Muscle layer of duodenum (tissue), 2 donors: ENCODE results near the gene HOXA11.

ENCODE experiments used
- H3K27ac ChIP-seq: one replicate; pipeline ENCODE4 v1.7.0; 2013; ENCODE audit warnings: mild to moderate bottlenecking, low read length
- H3K27me3 ChIP-seq: one replicate; pipeline ENCODE4 v1.7.0; 2013; ENCODE audit warnings: low read depth, mild to moderate bottlenecking, control low read depth, low read length
- H3K36me3 ChIP-seq, 2 donors: one replicate each; pipeline ENCODE4 v1.7.0; 2013; ENCODE audit warnings: low read length in 2 of 2, control low read depth in 1 of 2, mild to moderate bottlenecking in 1 of 2; ENCODE audit not compliant: insufficient read depth in 2 of 2, control insufficient read depth in 1 of 2
- H3K4me1 ChIP-seq, 2 donors: one replicate each; pipeline ENCODE4 v1.7.0; 2013; ENCODE audit warnings: low read length in 2 of 2, mild to moderate bottlenecking in 2 of 2, control low read depth in 1 of 2, moderate library complexity in 1 of 2; ENCODE audit not compliant: insufficient read depth in 2 of 2, control insufficient read depth in 1 of 2
- H3K4me3 ChIP-seq, 2 donors: one replicate each; pipeline ENCODE4 v1.7.0; 2013; ENCODE audit warnings: low read length in 2 of 2, low read depth in 1 of 2, mild to moderate bottlenecking in 1 of 2
- H3K9me3 ChIP-seq, 2 donors: one replicate each; pipeline ENCODE4 v1.7.0; 2013; ENCODE audit warnings: low read length in 2 of 2, control low read depth in 1 of 2, mild to moderate bottlenecking in 1 of 2; ENCODE audit not compliant: control insufficient read depth in 1 of 2
- donor health status: healthy.

Gene HOXA11

GRCh38 chr7:27182285-27182841, 2.7 kb downstream of the HOXA11 start:
- Histone ChIP-seq H3K9me3 (peaks cover 0 to 8% of the 10 kb centered on the region in 2 donors), H3K4me3 (no peak overlapping the region), H3K27me3 (peaks cover 93% of the 10 kb centered on the region), H3K4me1 (peaks cover 4 to 36% of the 10 kb centered on the region in 2 donors), H3K27ac (no peak overlapping the region), H3K36me3 (no peaks in the 10 kb centered on the region)

- Histone ChIP-seq H3K36me3 (no peaks in the 10 kb centered on the region), H3K27ac (no peak overlapping the region), H3K4me1 (peaks cover 4 to 36% of the 10 kb centered on the region in 2 donors), H3K4me3 (no peak overlapping the region), H3K9me3 (peaks cover 0 to 5% of the 10 kb centered on the region in 2 donors), H3K27me3 (peaks cover 92% of the 10 kb centered on the region)
These were observed 3.2 kb downstream of the HOXA11 start for GRCh38 chr7:27181795-27182275.

DNA sequence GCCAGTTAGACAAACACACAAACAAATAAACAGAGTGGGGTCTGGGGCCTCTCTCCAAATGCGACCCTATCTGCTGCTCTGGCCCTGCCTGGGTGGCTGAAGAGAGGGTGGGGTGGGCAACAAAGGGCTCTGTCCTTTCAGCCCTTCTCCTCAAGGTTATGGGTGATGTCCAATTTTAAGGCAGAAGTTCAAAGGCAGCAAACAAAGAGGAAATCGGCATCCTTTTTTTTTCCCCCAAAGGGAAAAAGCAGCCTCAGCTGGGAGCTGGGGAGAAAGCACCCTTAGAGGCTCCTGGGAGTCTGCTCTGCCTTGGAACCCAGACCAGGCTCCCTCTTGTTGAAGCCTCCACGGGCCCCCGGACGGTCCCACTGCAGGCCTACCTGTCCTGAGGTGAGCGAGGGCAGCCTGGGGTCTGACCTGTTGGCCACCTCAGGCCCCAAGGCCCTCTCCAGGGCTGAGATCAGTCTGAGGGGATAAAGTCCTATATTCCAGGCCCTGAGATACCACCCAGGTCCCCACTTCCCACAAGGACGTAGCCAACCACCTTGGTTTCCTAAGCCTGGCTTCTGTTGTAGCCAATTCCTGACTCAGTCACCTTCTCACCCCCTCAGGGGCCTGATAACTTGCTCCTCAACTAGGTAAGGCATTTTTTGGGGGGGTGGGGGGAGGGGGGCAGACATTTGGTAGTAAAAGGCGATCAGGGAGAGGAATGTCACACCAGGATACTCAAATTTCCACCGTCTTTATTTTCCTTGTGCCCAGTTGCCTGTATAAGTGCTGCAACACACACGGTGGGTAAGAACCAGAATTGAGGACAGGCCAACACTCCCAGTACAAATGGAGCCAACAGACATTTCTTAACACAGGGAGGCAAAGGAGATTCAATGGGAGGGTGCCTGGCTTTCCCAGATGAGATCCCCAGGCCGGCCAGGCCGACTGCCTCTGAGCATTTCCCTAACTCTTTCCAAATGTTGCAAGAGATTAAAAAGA, 4.3 kb downstream of the HOXA11 start:
- H3K4me1 ChIP-seq: peaks cover 4 to 36% of the 10 kb centered on the region in 2 donors
- no peaks in the 10 kb centered on the region for H3K9me3 ChIP-seq
- no peaks in the 10 kb centered on the region for H3K36me3 ChIP-seq
- no peak overlapping the region for H3K4me3 ChIP-seq
- H3K27ac ChIP-seq: no peak overlapping the region
- H3K27me3 ChIP-seq: peaks cover 92% of the 10 kb centered on the region

DNA sequence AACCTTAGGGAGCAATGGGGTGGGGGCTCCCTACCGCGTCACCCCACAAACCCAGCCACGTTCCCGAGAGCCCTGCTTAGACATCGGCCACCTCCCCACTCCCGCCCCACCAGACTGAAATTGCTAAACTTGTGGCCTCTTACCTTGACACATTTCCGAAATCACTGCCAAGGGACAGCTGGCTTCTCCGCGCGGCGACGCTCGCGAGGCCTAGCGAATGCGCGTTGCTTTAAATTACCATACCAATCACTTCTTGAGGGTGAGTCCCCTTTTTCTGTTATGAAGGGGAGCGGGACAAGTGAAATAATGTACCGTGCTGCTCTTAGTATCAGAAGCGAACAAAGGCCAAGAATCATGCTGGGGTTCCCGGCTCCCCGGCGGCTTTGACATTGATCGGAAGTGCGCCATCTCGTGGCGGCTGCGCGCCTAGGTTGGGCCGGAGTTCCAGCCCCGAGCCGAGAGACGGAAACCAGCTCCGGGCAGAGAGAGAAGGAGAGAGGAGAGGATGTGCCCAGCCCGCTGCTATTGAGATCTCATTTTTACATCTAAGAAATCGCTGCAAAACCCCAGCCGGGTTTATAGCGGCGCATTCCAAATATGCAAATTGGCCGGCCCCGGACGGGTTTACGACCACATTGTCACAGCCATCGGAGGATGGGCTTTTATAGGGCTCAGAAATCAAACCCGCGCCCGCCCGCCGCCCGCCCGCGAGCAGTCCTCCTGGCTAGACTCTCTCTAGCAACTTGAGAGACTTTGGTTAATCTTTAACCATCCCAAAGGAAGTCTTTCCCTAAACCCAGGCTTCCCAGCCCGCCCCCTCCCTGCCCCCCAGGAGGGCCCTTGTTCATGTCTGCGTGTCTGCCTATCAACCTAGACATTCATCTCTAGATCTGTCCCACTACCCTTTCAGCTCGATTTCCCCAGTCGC, 5.3 kb downstream of the HOXA11 start:
- Histone ChIP-seq H3K9me3 (no peaks in the 10 kb centered on the region), H3K36me3 (no peaks in the 10 kb centered on the region), H3K4me1 (peaks cover 4 to 33% of the 10 kb centered on the region in 2 donors), H3K4me3 (peak overlapping the region; percentile 7 to 33), H3K27me3 (peaks cover 92% of the 10 kb centered on the region), H3K27ac (no peak overlapping the region)

- Histone ChIP-seq H3K4me1 (peaks cover 4 to 33% of the 10 kb centered on the region in 2 donors), H3K27ac (no peak overlapping the region), H3K27me3 (peaks cover 95% of the 10 kb centered on the region), H3K9me3 (no peaks in the 10 kb centered on the region), H3K36me3 (no peaks in the 10 kb centered on the region), H3K4me3 (no peak overlapping the region)
These were observed 6.0 kb downstream of the HOXA11 start for GRCh38 chr7:27179030-27179429.

DNA sequence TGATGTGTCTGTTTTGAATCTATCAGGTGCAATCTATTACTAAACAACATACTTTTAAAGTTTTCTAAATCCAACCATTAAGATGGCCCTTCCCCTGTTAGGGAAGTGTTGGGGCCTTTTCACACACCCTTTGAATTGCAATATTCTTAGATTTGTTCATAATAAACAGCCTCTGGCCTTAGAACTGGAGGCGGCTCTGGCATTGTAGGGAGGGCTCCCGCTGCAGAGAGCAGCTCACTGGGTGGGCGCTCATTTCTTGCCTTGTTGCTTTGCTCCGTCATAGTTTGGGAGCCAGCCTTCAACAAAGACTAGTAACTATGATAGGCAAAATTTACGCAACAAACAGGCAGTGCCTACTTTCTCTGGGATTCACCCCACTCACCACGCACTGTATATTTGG, 6.7 kb downstream of the HOXA11 start:
- H3K27ac ChIP-seq: no peak overlapping the region

DNA sequence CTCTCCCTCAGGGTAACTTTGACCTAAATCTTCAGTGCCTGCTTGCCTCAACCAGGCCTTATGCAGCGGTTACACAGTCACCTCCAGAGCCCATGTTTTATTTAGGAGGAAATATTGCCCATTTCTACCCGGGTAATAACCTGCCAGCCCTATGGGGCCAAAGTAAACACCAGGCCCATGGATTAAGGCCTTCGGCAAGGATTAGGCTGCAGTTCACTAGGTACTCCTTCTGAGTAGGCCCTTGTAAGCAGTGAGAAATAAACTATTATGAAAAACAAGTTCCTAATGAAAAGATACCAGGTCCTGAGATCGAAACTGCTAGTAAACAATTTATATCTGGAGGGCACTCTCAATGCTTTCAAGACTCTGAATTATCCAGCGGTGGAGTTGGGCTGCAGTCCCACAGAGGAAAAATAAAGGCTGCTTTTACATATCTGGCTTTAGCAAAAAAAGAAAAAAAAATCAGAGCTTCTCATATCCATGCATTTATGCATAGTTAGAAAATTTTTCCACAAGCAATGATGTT, 7.2 kb downstream of the HOXA11 start:
- H3K9me3 ChIP-seq: no peaks in the 10 kb centered on the region
- H3K27ac ChIP-seq: no peak overlapping the region
- H3K27me3 ChIP-seq: peaks cover 93% of the 10 kb centered on the region
- peaks cover 4 to 33% of the 10 kb centered on the region in 2 donors for H3K4me1 ChIP-seq
- no peak overlapping the region for H3K4me3 ChIP-seq
- H3K36me3 ChIP-seq: no peaks in the 10 kb centered on the region

More for the DNA sequence above, 6.7 kb downstream of the HOXA11 start:
- H3K36me3 ChIP-seq: no peaks in the 10 kb centered on the region
- no peaks in the 10 kb centered on the region for H3K9me3 ChIP-seq
- H3K27me3 ChIP-seq: peaks cover 93% of the 10 kb centered on the region
- no peak overlapping the region for H3K4me3 ChIP-seq
- peaks cover 4 to 33% of the 10 kb centered on the region in 2 donors for H3K4me1 ChIP-seq

- H3K4me3 ChIP-seq: no peak overlapping the region
- peaks cover 4 to 35% of the 10 kb centered on the region in 2 donors for H3K4me1 ChIP-seq
- no peaks in the 10 kb centered on the region for H3K9me3 ChIP-seq
- no peak overlapping the region for H3K27ac ChIP-seq
- H3K27me3 ChIP-seq: peaks cover 93% of the 10 kb centered on the region
- no peaks in the 10 kb centered on the region for H3K36me3 ChIP-seq
These were observed 7.9 kb downstream of the HOXA11 start for GRCh38 chr7:27176962-27177794.

DNA sequence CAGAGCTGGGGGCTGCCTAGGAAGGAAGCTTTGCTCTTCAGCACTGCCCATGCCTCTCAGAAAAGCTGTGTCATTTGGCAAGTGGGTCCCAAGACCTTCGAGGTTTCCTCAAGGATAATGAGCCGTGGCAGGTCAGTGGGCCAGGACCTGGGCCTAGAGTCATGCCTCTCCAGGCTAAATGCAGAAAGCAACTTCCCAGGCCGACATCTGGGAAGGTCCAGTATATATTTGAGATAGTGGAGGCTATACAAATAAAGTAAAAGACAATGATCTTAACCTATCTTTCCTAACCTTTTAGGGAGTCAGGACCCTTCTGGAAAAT, 8.5 kb downstream of the HOXA11 start:
- Histone ChIP-seq H3K4me3 (no peak overlapping the region), H3K27me3 (peaks cover 94% of the 10 kb centered on the region), H3K27ac (no peak overlapping the region), H3K4me1 (peaks cover 4 to 35% of the 10 kb centered on the region in 2 donors), H3K36me3 (no peaks in the 10 kb centered on the region), H3K9me3 (no peaks in the 10 kb centered on the region)
